ENCODE data around the gene WNT16. TPM values are rescaled to one million over a fixed set of nuclear protein-coding genes. Genes with fewer than 3 reads are reported as not detected.

WNT16 gene
- total and polyA plus RNA-seq, 2 of the 8 experiments (the other 6 are each of a cell fraction or from before 2014, with no cell fraction given): 0.11 to 0.52 TPM

- Histone ChIP-seq H4K8ac (ENCODE audit: extremely low read depth, insufficient read depth, low read length) (no peak overlapping the region), H2BK15ac (ENCODE audit: low read length) (no peak overlapping the region), H3K27me3 (replicated peaks in 1 of 4; ENCODE audit: control insufficient read depth in 3 of 4, extremely low read depth in 1 of 4, insufficient read depth in 3 of 4, low read length in 3 of 4) (no peaks in the 10 kb centered on the region), H2BK20ac (ENCODE audit: low read length) (no peak overlapping the region), H3K4ac (replicated peaks; ENCODE audit: insufficient read length, low read depth, low read length) (no peak overlapping the region), H2BK12ac (ENCODE audit: low read depth, low read length) (no peak overlapping the region), H3K27ac (ENCODE audit: low read depth, low read length) (no peak overlapping the region), H2BK120ac (replicated peaks; ENCODE audit: low read depth, low read length) (no peak overlapping the region), H3K14ac (ENCODE audit: insufficient read length) (no peak overlapping the region), H3K23me2 (ENCODE audit: low read depth, low read length) (no peaks in the 10 kb centered on the region), H3K79me1 (ENCODE audit: low read depth, low read length) (no peaks in the 10 kb centered on the region), H3K9me3 (ENCODE audit: insufficient read depth in 2 of 2, low read depth in 1 of 2, low read length in 1 of 2) (no peaks in the 10 kb centered on the region), H2BK5ac (ENCODE audit: low read depth, low read length) (no peak overlapping the region), H3K9ac (replicated peaks in 1 of 4; ENCODE audit: extremely low read depth in 1 of 4, low read depth in 3 of 4, low read length in 3 of 4) (no peak overlapping the region), H3K36me3 (ENCODE audit: control insufficient read depth in 2 of 4, insufficient read depth in 4 of 4, low read length in 3 of 4) (peaks cover 2 to 19% (median 10%) of the 10 kb centered on the region in 4 experiments; a peak in 4 of 8 replicates), H3K4me2 (ENCODE audit: insufficient read depth in 1 of 2, low read depth in 2 of 2, low read length in 2 of 2) (no peak overlapping the region), H2AFZ (ENCODE audit: low read length) (no peak overlapping the region), H3K79me2 (ENCODE audit: control insufficient read depth in 1 of 2, insufficient read depth in 2 of 2, low read length in 2 of 2) (no peaks in the 10 kb centered on the region), H3K4me3 (ENCODE audit: extremely low read depth in 1 of 4, insufficient read depth in 2 of 4, low read depth in 3 of 4, low read length in 4 of 4) (no peak overlapping the region), H2AK5ac (ENCODE audit: low read depth, low read length) (no peak overlapping the region), H4K91ac (replicated peaks; ENCODE audit: insufficient read length, low read length) (no peak overlapping the region), H4K5ac (ENCODE audit: insufficient read length, low read depth, low read length) (no peak overlapping the region), H3K4me1 (replicated peaks in 1 of 4; ENCODE audit: control insufficient read depth in 3 of 4, insufficient read depth in 4 of 4, low read length in 3 of 4) (no peaks in the 10 kb centered on the region), H3K56ac (replicated peaks; ENCODE audit: insufficient read length, low read depth, low read length) (no peak overlapping the region), H3K23ac (ENCODE audit: insufficient read length) (no peak overlapping the region), H3K18ac (ENCODE audit: extremely low read depth, low read length) (no peak overlapping the region), H4K20me1 (replicated peaks in 1 of 2; ENCODE audit: control insufficient read depth in 1 of 2, insufficient read depth in 2 of 2, low read length in 2 of 2) (no peaks in the 10 kb centered on the region)
- WGBS, 2 experiments (ENCODE audit: extremely low coverage in 1 of 2, insufficient coverage in 1 of 2, insufficient read length in 1 of 2, insufficient replicate concordance in 2 of 2, low coverage in 1 of 2, low lambda C conversion rate in 2 of 2, missing lambda C conversion rate in 1 of 2): 86% methylated on average over 3 of the region's 3 CpGs; no CpG with 5 or more reads in 1 of the 2 experiments
- FAIRE-seq: no peak
- CTCF ChIA-PET (ENCODE audit: partially characterized antibody): interaction anchor here (0.6 to 4.2 kb wide), 15 partner anchors 9 to 462 kb away, joined by 3 to 28 read pairs (median 3); no protein-coding TSS in a partner anchor
- POLR2A ChIA-PET (ENCODE audit: partially characterized antibody): interaction anchor here (1.2 kb wide), 1 partner anchor 18 kb away, joined by 3 read pairs; no protein-coding TSS in a partner anchor
- DNase-seq (ENCODE audit: low read depth in 1 of 2, low spot score in 2 of 2): no peak
- TF ChIP-seq TAF1 (IDR thresholded peaks at IDR 0.05; ENCODE audit: low read depth, low read length) (no peak), CTBP2 (IDR thresholded peaks at IDR 0.05; ENCODE audit: borderline replicate concordance, insufficient read depth, insufficient read length, low read length) (no peak), SIX5 (IDR thresholded peaks at IDR 0.05; ENCODE audit: low read depth, low read length) (no peak), EP300 (IDR thresholded peaks at IDR 0.05; ENCODE audit: borderline replicate concordance in 1 of 2, low read depth in 2 of 2, low read length in 2 of 2) (no peak), SRF (IDR thresholded peaks at IDR 0.05; ENCODE audit: low read depth, low read length) (no peak)
Measured at GRCh38 chr7:121352323-121352722, 23.5 kb downstream of the WNT16 start.

All from H1 (cell line).